Chondrocyte (in vitro differentiated cells): ENCODE measurements around the gene APLP2. TPM values are rescaled to one million over a fixed set of nuclear protein-coding genes. Genes with fewer than 3 reads are reported as not detected.

Source experiments
- DNase-seq: peaks from one replicate; pipeline ENCODE4 v3.0.0; 2021; ENCODE audit warnings: mixed read lengths, low spot score
- H3K27ac Mint-ChIP-seq: one replicate; pipeline ENCODE4 v1.8.0; 2021; ENCODE audit warnings: mild to moderate bottlenecking, moderate library complexity, mixed read lengths; ENCODE audit not compliant: unreplicated experiment
- H3K27me3 Mint-ChIP-seq: 2 replicates; pipeline ENCODE4 v1.8.0; 2021; ENCODE audit warnings: low read depth, mixed read lengths
- H3K36me3 Mint-ChIP-seq: 2 replicates; pipeline ENCODE4 v1.8.0; 2021; ENCODE audit warnings: low read depth, mixed read lengths
- H3K4me1 Mint-ChIP-seq: 2 replicates; pipeline ENCODE4 v1.8.0; 2021; ENCODE audit warnings: low read depth, mild to moderate bottlenecking, mixed read lengths
- H3K4me3 Mint-ChIP-seq: one replicate; pipeline ENCODE4 v1.8.0; 2021; ENCODE audit warnings: mild to moderate bottlenecking, moderate library complexity, mixed read lengths; ENCODE audit not compliant: unreplicated experiment
- H3K9me3 Mint-ChIP-seq: 2 replicates; pipeline ENCODE4 v1.8.0; 2021; ENCODE audit warnings: low read depth, mixed read lengths
- total RNA-seq: library from RNA; stranded (reverse); gene quantifications from 3 replicates; pipeline ENCODE4 v1.2.1, GENCODE V29; 2021
- TF ChIP-seq, protein P1 (sequence below): fragments of 200-600 bp; sonication (generic); IDR thresholded peaks from 2 replicates; pipeline ENCODE4 v1.5.0; 2021; ENCODE audit warnings: antibody characterized with exemption, mild to moderate bottlenecking, moderate library complexity

The APLP2 gene
- total RNA-seq, 1 donor from 2014 or later: 358 TPM

DNA sequence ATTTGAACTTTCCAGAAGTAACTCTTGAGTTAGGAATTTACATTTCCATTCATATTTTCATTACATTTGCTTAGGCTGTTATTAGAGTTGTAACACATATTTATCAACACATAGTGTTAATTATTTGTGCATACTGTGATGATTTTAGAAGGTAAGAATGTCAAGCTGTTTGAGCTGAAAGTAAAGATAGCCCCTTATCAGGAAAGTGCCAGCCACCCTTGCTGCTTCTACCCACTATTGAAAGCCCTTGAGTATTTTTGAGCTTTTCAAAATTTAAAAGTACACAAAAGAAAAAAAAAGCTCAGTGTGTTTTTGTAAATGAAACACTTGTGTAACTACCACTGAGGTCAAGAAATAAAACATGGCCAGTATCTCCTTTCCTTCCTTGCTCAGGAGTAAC is 8.0 kb downstream of the APLP2 start:
- no peak overlapping the region for H3K4me3 Mint-ChIP-seq
- H3K27ac Mint-ChIP-seq: no peak overlapping the region
- peaks cover 20% of the 10 kb centered on the region for H3K4me1 Mint-ChIP-seq
- TF ChIP-seq, protein P1, sequence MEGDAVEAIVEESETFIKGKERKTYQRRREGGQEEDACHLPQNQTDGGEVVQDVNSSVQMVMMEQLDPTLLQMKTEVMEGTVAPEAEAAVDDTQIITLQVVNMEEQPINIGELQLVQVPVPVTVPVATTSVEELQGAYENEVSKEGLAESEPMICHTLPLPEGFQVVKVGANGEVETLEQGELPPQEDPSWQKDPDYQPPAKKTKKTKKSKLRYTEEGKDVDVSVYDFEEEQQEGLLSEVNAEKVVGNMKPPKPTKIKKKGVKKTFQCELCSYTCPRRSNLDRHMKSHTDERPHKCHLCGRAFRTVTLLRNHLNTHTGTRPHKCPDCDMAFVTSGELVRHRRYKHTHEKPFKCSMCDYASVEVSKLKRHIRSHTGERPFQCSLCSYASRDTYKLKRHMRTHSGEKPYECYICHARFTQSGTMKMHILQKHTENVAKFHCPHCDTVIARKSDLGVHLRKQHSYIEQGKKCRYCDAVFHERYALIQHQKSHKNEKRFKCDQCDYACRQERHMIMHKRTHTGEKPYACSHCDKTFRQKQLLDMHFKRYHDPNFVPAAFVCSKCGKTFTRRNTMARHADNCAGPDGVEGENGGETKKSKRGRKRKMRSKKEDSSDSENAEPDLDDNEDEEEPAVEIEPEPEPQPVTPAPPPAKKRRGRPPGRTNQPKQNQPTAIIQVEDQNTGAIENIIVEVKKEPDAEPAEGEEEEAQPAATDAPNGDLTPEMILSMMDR: no peak
- DNase-seq: no peak
- no peaks in the 10 kb centered on the region for H3K36me3 Mint-ChIP-seq
- H3K27me3 Mint-ChIP-seq: no peaks in the 10 kb centered on the region
- no peaks in the 10 kb centered on the region for H3K9me3 Mint-ChIP-seq

DNA sequence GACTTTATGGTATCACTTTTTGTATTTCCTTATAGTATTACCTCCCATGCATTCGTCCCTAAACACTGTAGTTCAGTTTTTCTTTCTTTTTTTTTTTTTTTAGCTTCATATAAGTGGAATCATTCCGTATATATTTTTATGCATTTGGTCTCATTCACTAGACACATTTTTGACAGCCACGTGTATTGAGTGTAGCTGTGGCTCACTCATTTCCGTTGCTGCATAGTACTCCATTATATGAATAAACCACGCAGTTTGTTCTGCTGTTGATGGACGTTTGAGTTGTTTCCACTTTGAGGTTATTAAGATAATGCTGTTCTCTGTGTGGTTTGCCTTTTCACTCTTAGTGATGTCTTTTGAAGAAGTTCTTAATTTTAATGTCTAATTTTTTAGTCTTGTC is 8.4 kb downstream of the APLP2 start:
- Mint-ChIP-seq H3K27ac (peak overlapping the region; percentile 58), H3K9me3 (no peaks in the 10 kb centered on the region), H3K4me1 (peaks cover 19% of the 10 kb centered on the region), H3K36me3 (no peaks in the 10 kb centered on the region), H3K4me3 (no peak overlapping the region), H3K27me3 (no peaks in the 10 kb centered on the region)
- TF ChIP-seq, protein P1: no peak
- no peak for DNase-seq

DNA sequence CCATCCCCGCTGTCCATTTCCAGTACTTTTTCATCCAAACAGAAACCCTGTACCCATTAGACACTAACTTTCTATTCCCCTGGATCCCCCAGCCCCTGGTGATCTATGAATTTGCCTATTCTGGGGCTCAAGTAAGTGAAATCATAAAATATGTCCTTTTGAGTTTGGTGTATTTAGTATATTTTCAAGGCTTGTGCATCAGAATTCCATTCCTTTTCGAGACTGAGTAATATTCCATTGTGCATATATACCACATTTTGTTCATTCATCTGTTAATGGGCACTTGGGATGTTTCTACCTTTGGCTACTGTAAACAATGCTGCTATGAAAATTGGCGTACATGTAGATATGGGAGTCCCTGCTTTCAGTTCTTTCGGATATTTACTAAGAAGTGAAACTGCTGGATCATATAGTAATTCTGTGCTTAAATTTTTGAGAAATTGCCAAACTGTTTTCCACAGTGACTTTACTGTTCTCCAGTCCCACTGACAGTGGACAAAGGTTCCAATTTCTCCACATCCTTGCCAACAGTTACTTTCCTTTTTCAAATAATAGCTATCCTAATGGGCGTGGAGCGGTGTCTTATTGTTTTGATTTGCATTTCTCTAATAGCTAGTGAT is 16.1 kb downstream of the APLP2 start:
- H3K27ac Mint-ChIP-seq: no peak overlapping the region
- no peak overlapping the region for H3K4me3 Mint-ChIP-seq
- no peaks in the 10 kb centered on the region for H3K27me3 Mint-ChIP-seq
- TF ChIP-seq, protein P1: no peak
- H3K36me3 Mint-ChIP-seq: no peaks in the 10 kb centered on the region
- H3K4me1 Mint-ChIP-seq: peaks cover 31% of the 10 kb centered on the region
- H3K9me3 Mint-ChIP-seq: no peaks in the 10 kb centered on the region
- no peak for DNase-seq

DNA sequence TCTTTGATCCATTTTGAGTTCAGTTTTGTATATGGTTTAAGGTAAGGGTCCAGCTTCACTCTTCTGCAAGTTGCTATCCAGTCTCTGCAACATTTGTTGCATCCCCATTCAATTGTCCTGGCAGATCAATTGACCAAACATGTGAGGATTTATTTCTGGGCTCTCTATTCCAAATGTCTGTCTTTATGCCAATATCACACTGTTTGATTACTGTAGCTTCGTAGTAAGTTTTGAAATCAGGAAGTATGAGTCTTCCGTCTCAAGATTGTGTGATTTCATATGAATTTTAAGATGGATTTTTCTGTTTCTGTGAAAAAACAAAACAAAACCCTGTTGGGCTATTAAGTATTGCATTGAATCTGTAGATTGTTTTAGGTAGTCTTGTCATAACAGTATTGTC is 17.0 kb downstream of the APLP2 start:
- no peaks in the 10 kb centered on the region for H3K36me3 Mint-ChIP-seq
- no peak overlapping the region for H3K4me3 Mint-ChIP-seq
- no peaks in the 10 kb centered on the region for H3K27me3 Mint-ChIP-seq
- H3K9me3 Mint-ChIP-seq: no peaks in the 10 kb centered on the region
- peaks cover 31% of the 10 kb centered on the region for H3K4me1 Mint-ChIP-seq
- no peak overlapping the region for H3K27ac Mint-ChIP-seq
- TF ChIP-seq, protein P1: no peak
- no peak for DNase-seq

DNA sequence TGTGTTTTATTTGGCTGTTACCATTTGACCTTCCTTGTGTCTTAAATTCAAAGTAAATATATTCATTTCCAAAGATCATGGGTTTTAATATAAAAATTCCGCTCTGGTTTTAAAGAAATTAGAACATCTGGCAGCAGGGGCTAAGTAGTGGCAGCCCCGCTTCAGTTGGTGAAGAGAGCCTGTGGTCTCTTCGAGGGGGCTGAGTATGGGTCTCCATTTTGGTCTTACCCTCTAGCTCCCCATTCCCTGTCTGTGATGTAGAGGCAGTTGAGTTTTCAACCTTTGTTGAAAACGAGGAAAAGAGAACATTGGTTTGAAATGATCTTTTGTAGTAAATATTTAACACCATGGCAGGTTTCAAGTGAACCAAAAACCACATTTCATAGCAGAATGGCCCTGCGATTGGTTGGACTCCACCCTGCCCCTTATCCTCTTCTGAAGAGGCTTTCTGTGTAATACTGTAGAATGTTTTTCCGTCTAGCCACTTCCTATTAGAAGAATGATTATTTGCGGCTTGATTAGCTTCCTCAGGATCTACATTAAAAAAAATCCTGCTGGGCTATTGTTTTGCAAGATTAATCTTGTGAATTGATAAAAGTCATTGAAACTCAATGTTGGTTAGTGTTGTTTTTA is 17.7 kb downstream of the APLP2 start:
- Mint-ChIP-seq H3K27ac (no peak overlapping the region), H3K36me3 (no peaks in the 10 kb centered on the region), H3K27me3 (no peaks in the 10 kb centered on the region), H3K9me3 (no peaks in the 10 kb centered on the region), H3K4me1 (peaks cover 31% of the 10 kb centered on the region), H3K4me3 (no peak overlapping the region)
- no peak for DNase-seq
- TF ChIP-seq, protein P1: no peak
